Measurements from ENCODE around the gene BRD3.

BRD3 gene

DNA sequence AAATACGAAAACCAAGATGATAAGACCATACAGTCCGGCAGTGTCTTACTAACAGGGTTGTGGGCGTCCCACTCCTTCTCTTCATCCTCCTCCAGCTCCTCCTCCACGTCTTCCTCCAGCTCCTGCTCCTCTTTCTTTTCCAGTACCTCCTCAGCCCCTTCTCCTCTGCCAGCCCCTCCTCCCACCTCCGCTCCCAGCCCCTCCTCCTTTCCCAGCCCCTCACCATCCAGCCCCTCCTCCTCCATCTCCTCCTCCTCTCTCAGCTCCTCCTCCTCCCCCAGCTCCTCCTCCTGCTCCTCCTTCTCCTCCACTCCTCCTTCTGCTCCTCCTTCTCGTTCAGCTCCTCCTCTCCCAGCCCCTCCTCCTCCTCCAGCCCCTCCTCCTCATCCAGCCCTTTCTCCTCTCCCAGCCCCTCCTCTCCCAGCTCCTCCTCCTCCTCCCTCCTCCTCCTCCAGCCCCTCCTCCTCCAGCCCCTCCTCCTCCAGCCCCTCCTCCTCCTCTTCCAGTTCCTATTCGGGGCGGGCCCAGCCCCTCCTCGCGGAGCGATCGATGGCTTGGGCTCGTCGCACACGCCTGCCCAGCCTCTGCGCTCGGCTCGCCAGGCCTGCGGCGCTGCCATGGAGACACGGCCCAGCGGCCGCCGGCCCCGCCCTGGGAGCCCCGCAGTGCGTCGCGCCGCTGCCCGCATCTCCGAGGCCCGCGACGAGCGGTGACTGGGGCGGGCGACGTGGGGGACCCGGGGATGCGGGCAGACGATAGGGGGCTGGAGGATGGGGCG, 42.8 kb downstream of the BRD3 start, which contains the start of gene BRD3OS:
TSS of gene BRD3OS (plus strand) at position 654 of the 778 bp plus-strand sequence. CDS start 1,267 bp downstream, outside the sequence.
- TF ChIP-seq POLR2A (IDR thresholded peaks at IDR 0.05; ENCODE audit: low read length) (no peak), GATA1 (IDR thresholded peaks at IDR 0.05; ENCODE audit: low read depth, low read length) (no peak)
- DNase-seq: peak; percentile 90 to 92

DNA sequence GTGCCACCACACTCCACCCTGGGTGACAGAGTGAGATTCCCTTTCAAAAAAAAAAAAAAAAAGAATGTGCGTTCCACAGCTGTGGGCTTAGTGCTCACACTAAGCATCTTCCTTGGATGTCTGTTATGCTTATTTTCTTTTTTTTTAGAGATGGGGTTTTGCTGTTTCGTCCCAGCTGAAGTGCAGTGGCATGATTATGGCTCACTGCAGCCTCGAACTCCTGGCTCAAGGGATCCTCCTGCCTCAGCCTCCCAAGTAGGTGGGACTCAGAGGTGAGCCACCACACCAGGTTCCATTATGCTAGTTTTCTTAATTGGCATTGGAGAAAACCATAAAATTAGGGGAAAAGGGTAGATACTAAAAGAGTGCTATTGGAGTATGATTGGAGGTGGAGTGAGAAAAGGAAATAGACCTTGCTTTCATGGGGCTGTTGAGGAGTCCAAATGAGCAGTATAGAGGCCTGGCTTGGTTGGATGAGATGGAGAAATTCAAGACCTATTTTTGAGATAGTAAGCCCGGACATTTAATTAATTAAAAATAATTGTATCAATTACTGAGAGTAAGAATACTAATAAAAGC, 43.5 kb downstream of the BRD3 start:
- DNase-seq: no peak
- TF ChIP-seq GATA1 (IDR thresholded peaks at IDR 0.05; ENCODE audit: low read depth, low read length) (no peak), POLR2A (IDR thresholded peaks at IDR 0.05; ENCODE audit: low read length) (no peak)

DNA sequence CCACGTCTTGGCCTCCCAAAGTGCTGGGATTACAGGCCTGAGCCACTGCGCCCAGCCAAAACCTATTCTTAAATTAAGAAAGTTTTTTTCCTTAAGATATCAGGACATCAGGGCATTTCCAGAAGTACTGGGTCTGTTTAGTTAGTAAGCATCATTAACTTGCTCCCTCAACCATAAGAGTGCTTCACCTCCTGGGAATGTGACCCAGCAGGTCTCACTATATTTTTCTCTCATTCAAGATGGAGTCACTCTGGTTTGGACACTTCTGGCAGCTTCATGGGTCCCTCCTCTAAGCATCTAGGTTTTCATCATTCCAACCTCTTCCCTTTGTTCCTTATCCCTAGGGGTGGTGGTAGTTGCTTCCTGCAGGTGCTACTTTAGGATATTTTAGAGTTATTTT, 52.9 kb downstream of the BRD3 start:
- TF ChIP-seq GATA1 (IDR thresholded peaks at IDR 0.05; ENCODE audit: low read depth, low read length) (no peak), POLR2A (IDR thresholded peaks at IDR 0.05; ENCODE audit: low read length) (no peak)
- no peak for DNase-seq

DNA sequence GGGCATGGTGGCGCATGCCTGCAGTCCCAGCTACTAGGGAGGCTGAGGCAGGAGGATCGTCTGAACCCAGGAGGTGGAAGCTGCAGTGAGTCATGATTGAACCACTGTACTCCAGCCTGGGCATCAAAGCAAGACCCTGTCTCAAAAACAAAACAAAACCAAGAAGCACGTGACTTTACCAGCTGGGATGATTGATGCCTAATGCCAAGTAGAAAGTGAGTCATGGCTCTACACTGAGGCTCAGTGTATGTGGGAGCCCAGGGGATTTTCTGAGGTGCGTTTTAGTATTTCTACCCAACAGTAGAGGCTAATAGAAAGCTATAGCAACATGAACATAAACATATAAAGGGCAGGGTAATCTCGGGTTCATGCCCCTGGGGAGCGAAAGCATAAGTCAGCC, 56.4 kb downstream of the BRD3 start:
- TF ChIP-seq GATA1 (IDR thresholded peaks at IDR 0.05; ENCODE audit: low read depth, low read length) (no peak), POLR2A (IDR thresholded peaks at IDR 0.05; ENCODE audit: low read length) (no peak)
- no peak for DNase-seq

DNA sequence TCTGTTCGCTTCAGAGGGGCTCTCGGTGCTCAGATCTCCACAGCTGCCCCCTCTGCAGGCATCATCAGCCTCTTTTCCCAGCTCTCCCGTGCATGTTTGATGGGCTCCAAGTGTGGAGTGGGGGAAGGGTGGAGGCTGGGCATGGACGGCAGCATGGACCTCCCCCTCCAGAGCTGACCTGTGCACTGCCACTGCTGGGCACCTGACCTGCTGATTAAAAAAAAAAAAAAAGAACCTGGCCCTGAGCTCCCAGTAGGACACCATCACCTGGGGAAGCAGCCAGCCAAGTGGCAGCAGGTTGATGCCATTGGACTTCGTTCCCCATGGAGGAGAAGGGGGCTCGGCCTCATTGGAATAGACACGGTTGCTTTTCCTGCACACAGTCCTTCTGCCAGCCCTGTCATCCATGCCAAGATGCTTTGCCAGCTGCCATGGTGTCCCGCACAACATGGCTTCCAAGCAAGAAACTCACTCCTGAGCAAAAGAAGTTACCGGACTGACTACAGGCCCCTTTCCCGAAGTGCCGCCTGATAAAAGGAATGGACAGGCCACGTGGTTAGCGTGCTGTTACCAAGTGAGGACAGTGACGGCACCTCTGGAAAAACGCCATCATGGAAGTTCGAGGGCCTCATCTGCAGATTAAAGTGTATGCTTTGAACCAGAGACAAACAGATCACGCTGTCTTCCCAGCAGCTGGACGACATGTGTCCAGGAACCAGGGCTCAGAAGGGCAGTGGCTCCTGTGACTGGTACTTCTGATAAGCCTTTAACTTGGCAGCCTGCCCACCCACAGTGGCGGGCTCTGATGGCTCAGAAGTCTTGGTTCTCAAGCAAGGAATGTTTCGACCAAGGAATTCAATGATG, 57.3 kb downstream of the BRD3 start:
- peak; percentile 62 to 79 for DNase-seq
- TF ChIP-seq POLR2A (IDR thresholded peaks at IDR 0.05; ENCODE audit: low read length): no peak
- no peak for TF ChIP-seq GATA1 (IDR thresholded peaks at IDR 0.05; ENCODE audit: low read depth, low read length)

DNA sequence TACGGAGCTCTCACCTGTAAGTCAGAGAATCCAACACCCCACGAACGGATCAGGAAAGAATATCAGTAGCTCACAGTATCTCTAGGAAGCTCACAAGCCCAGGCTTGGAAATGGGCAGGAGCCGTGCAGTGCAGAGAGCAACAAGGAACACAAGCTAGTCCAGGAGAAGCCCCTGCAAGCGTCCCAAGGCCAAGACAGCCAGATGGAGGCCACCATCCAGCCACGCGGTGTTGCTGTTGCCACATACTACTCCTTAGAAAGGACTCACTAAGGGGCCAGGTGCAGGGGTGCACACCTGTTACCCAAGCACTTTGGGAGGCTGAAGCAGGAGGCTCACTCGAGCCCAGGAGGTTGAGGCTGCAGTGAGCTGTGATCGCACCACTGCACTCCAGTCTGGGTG, 60.3 kb downstream of the BRD3 start:
- TF ChIP-seq POLR2A (IDR thresholded peaks at IDR 0.05; ENCODE audit: low read length) (no peak), GATA1 (IDR thresholded peaks at IDR 0.05; ENCODE audit: low read depth, low read length) (no peak)
- no peak for DNase-seq

DNA sequence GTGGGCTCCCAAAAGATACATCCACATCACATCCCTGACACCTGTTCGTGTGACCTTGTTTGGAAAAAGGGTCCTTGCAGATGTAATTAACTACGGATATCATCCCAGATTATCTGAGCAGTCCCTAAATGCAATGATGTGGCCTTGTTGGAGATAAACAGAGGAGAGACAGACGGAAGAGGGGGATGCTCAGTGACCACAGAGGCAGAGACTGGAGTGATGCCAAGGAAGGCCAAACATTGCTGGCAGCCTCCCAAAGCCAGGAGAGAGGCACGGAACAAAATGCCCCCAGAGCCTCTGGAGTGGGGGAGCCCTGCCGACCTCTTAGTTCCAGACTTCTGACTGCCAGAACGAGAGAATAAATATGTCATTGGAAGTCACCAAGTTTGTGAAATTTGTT, 60.7 kb downstream of the BRD3 start:
- no peak for TF ChIP-seq POLR2A (IDR thresholded peaks at IDR 0.05; ENCODE audit: low read length)
- TF ChIP-seq GATA1 (IDR thresholded peaks at IDR 0.05; ENCODE audit: low read depth, low read length): no peak
- DNase-seq: no peak

DNA sequence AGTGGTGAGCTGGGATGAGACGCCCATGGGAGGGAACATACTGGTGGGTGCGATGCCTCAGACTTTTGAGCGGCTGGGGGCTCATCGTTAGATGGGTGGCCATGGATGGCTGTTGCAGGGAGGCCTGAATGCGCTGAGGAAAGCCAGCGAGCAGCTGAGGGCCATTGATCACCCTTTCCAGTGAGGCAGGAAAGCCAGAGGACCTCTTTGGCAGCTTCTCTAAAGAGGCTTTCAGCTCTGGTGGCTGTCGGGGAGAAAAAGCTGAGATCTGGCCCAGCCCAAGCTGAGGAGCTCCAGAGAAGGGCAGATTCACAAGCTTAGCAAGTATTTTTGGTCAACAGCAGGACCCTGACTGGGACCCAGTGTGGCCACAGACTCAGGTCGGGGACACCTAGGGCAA, 62.4 kb downstream of the BRD3 start:
- no peak for DNase-seq

DNA sequence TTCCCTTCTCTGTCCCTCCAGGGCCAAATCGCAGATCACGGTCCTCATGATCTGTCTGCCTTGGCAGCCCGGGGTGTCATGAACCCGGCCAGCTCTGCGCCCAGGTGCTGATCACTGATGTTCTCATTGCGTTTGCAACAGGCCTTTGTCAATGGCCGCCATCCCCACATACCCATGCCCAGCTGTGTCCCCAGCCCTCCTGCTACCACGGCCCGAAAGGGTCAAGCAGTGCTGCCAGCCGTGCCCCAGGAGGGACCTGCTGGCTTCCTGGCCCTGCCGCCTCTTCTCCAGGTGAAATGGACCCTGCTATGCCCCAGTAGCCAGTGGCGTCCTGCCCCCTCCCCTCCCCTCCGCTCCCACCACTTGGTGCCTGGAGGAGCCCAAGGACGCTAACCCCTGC, 62.9 kb downstream of the BRD3 start:
- TF ChIP-seq POLR2A (IDR thresholded peaks at IDR 0.05; ENCODE audit: low read length) (no peak), GATA1 (IDR thresholded peaks at IDR 0.05; ENCODE audit: low read depth, low read length) (no peak)
- no peak for DNase-seq

More for the DNA sequence above, 62.4 kb downstream of the BRD3 start:
- TF ChIP-seq POLR2A (IDR thresholded peaks at IDR 0.05; ENCODE audit: low read length) (no peak), GATA1 (IDR thresholded peaks at IDR 0.05; ENCODE audit: low read depth, low read length) (no peak)

DNA sequence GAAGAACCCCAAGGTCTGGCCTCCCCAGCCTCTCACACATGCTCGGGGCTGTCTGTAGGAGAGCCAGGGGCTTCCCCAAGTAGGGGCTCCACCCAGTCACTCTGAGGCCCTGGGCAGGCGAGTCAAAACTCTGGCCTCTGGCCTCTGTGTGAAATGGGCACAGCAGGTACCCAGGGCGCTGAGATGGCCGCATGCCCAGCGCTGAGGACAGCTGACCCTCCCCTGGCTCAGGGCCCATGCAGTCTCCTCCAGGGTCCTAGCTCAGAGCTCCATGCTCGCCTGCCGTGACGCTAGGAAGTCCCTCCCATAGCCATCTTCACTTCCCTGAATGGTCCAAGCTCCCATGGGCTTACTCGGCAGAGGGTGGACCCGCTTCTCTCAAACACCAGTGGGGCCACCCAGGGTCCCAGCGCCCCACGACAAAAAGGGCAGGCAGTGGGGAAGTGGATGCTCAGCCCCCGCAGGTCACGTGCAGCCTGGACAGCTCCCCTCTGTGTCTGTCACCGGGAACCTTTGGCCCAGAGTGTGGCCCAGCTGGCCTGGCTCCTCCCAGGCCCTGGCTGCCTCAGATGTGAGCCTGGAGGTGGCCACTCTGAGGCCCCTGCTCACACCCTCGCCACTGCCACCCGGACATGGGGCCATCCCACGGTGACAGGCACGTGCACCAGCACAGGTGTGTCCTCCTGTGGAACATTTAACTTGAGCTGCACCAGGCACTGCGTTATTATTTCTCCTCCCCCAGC, 63.5 kb downstream of the BRD3 start:
- DNase-seq: no peak
- TF ChIP-seq POLR2A (IDR thresholded peaks at IDR 0.05; ENCODE audit: low read length) (no peak), GATA1 (IDR thresholded peaks at IDR 0.05; ENCODE audit: low read depth, low read length) (no peak)

DNA sequence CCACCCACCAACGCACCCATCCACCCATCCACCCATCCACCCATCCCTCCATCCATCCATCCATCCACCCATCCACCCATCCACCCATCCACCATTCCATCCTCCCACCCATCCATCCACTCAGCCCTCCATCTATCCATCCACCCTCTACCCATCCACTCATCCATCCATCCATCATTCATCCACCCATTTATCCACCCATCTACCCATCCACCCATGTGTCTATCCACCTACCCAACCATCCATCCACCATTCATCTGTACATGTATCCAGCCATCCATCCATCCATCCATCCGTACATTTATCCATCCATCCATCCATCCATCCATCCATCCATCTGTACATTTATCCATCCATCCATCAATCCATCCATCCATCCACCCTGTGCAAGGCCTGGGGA, 64.6 kb downstream of the BRD3 start:
- DNase-seq: no peak
- TF ChIP-seq POLR2A (IDR thresholded peaks at IDR 0.05; ENCODE audit: low read length) (no peak), GATA1 (IDR thresholded peaks at IDR 0.05; ENCODE audit: low read depth, low read length) (no peak)

DNA sequence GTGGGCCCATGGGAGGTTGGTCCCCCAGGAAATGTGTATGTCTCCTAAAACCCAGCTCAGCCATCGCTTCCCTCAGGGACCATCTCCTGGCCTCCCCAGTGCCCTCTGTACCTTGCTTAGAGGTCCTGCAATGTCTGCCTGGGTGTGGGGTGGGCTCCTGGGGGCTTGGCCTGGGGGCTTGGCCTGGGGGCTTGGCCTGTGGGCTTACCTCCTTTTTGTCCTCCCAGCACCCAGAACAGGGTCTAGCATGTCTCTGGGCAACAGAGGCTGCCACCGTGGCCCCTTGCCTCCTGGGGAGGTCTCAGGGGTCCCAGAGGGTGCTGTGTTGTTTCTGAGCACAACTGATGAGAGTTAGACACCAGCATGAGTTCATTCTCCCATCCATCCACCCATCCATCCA, 65.0 kb downstream of the BRD3 start:
- TF ChIP-seq POLR2A (IDR thresholded peaks at IDR 0.05; ENCODE audit: low read length) (no peak), GATA1 (IDR thresholded peaks at IDR 0.05; ENCODE audit: low read depth, low read length) (no peak)
- no peak for DNase-seq

DNA sequence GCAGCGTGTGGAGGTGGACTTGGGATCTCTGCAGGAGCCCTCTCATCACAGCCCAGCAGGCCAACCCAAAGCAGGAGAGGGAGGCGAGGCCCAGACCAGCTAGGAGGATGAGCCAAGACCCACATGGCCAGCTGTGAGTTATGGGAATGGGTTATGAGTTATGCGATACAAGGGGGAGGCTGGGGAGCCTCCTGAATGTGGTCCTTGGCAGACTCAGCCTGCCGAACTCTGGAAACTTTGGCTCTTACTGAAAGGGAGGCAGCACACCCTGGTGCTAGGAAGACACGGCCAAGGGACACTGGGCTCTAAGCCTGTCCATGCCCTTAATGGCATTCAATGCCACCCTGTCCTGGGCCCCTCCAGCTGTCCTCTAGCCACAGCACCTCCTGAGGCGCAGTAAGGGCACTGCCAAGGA, 68.0 kb downstream of the BRD3 start:
- TF ChIP-seq POLR2A (IDR thresholded peaks at IDR 0.05; ENCODE audit: low read length): no peak
- TF ChIP-seq GATA1 (IDR thresholded peaks at IDR 0.05; ENCODE audit: low read depth, low read length): no peak
- no peak for DNase-seq

Data from erythroblast (primary cell).